GM18907 (cell line): ENCODE data around the gene SCRN2.

Source experiments
- ATAC-seq: cut with Tn5 transposase; IDR thresholded peaks from one replicate; pipeline ENCODE4 v1.9.1; 2021; ENCODE audit warnings: mild to moderate bottlenecking, moderate library complexity; ENCODE audit not compliant: unreplicated experiment

SCRN2 gene

GRCh38 chr17:47840742-47841487 is at the start of gene SCRN2:
SCRN2 (minus strand) TSS chr17:47841273; CDS start chr17:47840843, 430 bp downstream.
- ATAC-seq, result peak; percentile 85

- no peak for ATAC-seq
Measured at GRCh38 chr17:47889734-47890529, 48.9 kb upstream of the SCRN2 start.

- ATAC-seq, result no peak
Measured at GRCh38 chr17:47888293-47888692, 47.2 kb upstream of the SCRN2 start.

- no peak for ATAC-seq
Measured at GRCh38 chr17:47884905-47885730, 44.0 kb upstream of the SCRN2 start.

GRCh38 chr17:47884427-47884740 is 43.3 kb upstream of the SCRN2 start:
- ATAC-seq, result no peak

- ATAC-seq, result no peak
Measured at GRCh38 chr17:47883589-47884426, 42.7 kb upstream of the SCRN2 start.

GRCh38 chr17:47882695-47883588 is 41.9 kb upstream of the SCRN2 start:
- ATAC-seq, result no peak

GRCh38 chr17:47882247-47882646 is 41.2 kb upstream of the SCRN2 start:
- no peak for ATAC-seq

- ATAC-seq, result no peak
Measured at GRCh38 chr17:47879776-47880454, 38.8 kb upstream of the SCRN2 start.

GRCh38 chr17:47879028-47879585 is 38.0 kb upstream of the SCRN2 start:
- no peak for ATAC-seq

GRCh38 chr17:47878203-47879027 is 37.3 kb upstream of the SCRN2 start:
- ATAC-seq, result no peak

GRCh38 chr17:47877368-47878034 is 36.4 kb upstream of the SCRN2 start:
- no peak for ATAC-seq

- no peak for ATAC-seq
Measured at GRCh38 chr17:47875011-47875985, 34.2 kb upstream of the SCRN2 start.

- no peak for ATAC-seq
Measured at GRCh38 chr17:47873200-47874090, 32.4 kb upstream of the SCRN2 start.

- ATAC-seq, result no peak
Measured at GRCh38 chr17:47872651-47873161, 31.6 kb upstream of the SCRN2 start.
